Measurements from ENCODE around the gene REG1B.

DNA sequence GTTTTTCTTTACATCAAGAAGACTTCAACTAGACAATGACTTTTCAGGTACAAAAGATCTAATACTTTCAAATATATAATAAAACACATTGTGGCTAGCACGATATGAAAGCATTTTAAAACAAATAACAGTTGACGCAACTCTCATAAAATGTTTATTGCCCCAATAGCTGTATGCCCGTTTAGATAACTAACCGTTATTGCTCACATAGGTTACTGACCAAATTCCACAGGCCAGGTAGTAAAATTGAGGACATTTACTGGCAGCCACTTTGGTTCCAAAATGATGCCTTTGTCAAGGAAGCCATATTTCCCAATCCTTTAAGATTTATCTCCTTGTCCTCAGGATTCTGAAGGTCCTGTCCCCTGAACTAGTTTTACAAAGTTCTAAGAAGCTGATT lies 2.9 kb upstream of the REG1B start:
- TF ChIP-seq, protein P1, sequence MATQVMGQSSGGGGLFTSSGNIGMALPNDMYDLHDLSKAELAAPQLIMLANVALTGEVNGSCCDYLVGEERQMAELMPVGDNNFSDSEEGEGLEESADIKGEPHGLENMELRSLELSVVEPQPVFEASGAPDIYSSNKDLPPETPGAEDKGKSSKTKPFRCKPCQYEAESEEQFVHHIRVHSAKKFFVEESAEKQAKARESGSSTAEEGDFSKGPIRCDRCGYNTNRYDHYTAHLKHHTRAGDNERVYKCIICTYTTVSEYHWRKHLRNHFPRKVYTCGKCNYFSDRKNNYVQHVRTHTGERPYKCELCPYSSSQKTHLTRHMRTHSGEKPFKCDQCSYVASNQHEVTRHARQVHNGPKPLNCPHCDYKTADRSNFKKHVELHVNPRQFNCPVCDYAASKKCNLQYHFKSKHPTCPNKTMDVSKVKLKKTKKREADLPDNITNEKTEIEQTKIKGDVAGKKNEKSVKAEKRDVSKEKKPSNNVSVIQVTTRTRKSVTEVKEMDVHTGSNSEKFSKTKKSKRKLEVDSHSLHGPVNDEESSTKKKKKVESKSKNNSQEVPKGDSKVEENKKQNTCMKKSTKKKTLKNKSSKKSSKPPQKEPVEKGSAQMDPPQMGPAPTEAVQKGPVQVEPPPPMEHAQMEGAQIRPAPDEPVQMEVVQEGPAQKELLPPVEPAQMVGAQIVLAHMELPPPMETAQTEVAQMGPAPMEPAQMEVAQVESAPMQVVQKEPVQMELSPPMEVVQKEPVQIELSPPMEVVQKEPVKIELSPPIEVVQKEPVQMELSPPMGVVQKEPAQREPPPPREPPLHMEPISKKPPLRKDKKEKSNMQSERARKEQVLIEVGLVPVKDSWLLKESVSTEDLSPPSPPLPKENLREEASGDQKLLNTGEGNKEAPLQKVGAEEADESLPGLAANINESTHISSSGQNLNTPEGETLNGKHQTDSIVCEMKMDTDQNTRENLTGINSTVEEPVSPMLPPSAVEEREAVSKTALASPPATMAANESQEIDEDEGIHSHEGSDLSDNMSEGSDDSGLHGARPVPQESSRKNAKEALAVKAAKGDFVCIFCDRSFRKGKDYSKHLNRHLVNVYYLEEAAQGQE (IDR thresholded peaks at IDR 0.05; ENCODE audit: borderline replicate concordance) = no peak
- TF ChIP-seq, protein P1 (CRISPR knock-in tag; IDR thresholded peaks at IDR 0.05; ENCODE audit: low read depth) = no peak
- no peak for TF ChIP-seq MTA2 (IDR thresholded peaks at IDR 0.05; ENCODE audit: low read depth)
- no peak for TF ChIP-seq ZNF140 (CRISPR knock-in tag; IDR thresholded peaks at IDR 0.05)
- TF ChIP-seq SP1 (CRISPR knock-in tag; IDR thresholded peaks at IDR 0.05) = no peak
- TF ChIP-seq, protein P2, sequence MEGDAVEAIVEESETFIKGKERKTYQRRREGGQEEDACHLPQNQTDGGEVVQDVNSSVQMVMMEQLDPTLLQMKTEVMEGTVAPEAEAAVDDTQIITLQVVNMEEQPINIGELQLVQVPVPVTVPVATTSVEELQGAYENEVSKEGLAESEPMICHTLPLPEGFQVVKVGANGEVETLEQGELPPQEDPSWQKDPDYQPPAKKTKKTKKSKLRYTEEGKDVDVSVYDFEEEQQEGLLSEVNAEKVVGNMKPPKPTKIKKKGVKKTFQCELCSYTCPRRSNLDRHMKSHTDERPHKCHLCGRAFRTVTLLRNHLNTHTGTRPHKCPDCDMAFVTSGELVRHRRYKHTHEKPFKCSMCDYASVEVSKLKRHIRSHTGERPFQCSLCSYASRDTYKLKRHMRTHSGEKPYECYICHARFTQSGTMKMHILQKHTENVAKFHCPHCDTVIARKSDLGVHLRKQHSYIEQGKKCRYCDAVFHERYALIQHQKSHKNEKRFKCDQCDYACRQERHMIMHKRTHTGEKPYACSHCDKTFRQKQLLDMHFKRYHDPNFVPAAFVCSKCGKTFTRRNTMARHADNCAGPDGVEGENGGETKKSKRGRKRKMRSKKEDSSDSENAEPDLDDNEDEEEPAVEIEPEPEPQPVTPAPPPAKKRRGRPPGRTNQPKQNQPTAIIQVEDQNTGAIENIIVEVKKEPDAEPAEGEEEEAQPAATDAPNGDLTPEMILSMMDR (IDR thresholded peaks at IDR 0.05 in 2 of 3, conservative IDR thresholded peaks at IDR 0.05 in 1 of 3; ENCODE audit: insufficient read depth in 2 of 3, low read depth in 1 of 3, low read length in 3 of 3) = no peak
- TF ChIP-seq, protein P3, sequence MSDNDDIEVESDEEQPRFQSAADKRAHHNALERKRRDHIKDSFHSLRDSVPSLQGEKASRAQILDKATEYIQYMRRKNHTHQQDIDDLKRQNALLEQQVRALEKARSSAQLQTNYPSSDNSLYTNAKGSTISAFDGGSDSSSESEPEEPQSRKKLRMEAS (CRISPR knock-in tag; IDR thresholded peaks at IDR 0.05) = no peak
- TF ChIP-seq POLR2AphosphoS5 (IDR thresholded peaks at IDR 0.05; ENCODE audit: control insufficient read depth, insufficient read depth, low read depth, low read length) = no peak
- no peak for TF ChIP-seq RAD21 (CRISPR knock-in tag; conservative IDR thresholded peaks at IDR 0.05 in 1 of 2, IDR thresholded peaks at IDR 0.05 in 1 of 2)
- TF ChIP-seq ZBTB8A (IDR thresholded peaks at IDR 0.05; ENCODE audit: partially characterized antibody) = no peak
- TF ChIP-seq POLR2A (conservative IDR thresholded peaks at IDR 0.05) = no peak

Data from K562 (cell line).